Stimulated activated memory B cell treated with anti-CD40 and anti-IgM and Interleukin-4, amounts not matched to agents 10 μg/mL and 1 μg/mL and 100 μg/mL, for 72 hours (primary cell): Measurements from ENCODE around the gene LASP1.

Source experiments
- ATAC-seq: fragments of 150-1000 bp; cut with Tn5 transposase; 2 replicates; pipeline ENCODE4 v1.10.0; 2021
- H3K27ac Mint-ChIP-seq: one replicate; pipeline ENCODE4 v1.8.0; 2022; ENCODE audit warnings: mild to moderate bottlenecking, mixed read lengths
- H3K27me3 Mint-ChIP-seq: one replicate; pipeline ENCODE4 v1.8.0; 2022; ENCODE audit warnings: mixed read lengths
- H3K36me3 Mint-ChIP-seq: one replicate; pipeline ENCODE4 v1.8.0; 2022; ENCODE audit warnings: mixed read lengths
- H3K4me1 Mint-ChIP-seq: one replicate; pipeline ENCODE4 v1.8.0; 2022; ENCODE audit warnings: mixed read lengths
- H3K4me3 Mint-ChIP-seq: one replicate; pipeline ENCODE4 v1.8.0; 2022; ENCODE audit warnings: mild to moderate bottlenecking, moderate library complexity, mixed read lengths
- H3K9me3 Mint-ChIP-seq: one replicate; pipeline ENCODE4 v1.8.0; 2022; ENCODE audit warnings: mixed read lengths

Gene LASP1

DNA sequence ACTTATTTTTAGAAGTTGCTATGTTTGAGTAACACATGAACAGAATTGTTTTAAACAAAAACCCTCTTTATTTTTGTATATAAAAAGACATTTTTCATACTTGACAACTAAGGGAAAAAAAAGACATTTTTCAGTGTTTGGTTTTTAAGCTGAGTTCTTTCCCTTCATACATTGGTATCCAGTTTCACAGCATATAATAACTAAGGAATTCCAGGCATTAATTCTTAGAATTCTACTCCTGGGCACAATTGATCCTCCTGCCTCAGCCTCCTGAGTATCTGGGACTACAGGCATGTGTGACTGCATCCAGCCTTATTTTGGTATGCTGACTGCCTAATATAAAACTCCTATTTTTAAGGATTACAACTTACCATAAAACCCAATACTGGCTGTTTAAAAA is 88.9 kb downstream of the LASP1 start:
- Mint-ChIP-seq H3K4me1 (no peaks in the 10 kb centered on the region), H3K27me3 (no peaks in the 10 kb centered on the region), H3K9me3 (no peaks in the 10 kb centered on the region), H3K27ac (no peak overlapping the region), H3K36me3 (no peaks in the 10 kb centered on the region), H3K4me3 (no peak overlapping the region)
- no peak for ATAC-seq

DNA sequence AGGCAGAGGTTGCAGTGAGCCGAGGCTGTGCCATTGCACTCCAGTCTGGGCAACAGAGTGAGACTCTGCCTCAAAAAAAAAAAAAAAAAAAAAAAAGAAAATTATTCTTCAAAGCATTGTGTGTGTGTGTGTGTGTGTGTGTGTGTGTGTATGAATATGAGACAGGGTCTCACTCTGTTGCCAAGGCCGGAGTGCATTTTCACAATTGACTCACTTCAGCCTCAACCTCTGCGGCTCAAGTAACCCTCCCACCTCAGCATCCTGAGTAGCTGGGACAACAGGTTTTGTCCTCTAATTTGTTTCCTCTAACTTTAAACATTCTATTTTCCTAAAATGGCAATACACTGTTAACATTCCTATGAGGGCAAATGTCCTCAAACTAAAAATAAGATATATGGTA is 89.7 kb downstream of the LASP1 start:
- no peaks in the 10 kb centered on the region for H3K27me3 Mint-ChIP-seq

DNA sequence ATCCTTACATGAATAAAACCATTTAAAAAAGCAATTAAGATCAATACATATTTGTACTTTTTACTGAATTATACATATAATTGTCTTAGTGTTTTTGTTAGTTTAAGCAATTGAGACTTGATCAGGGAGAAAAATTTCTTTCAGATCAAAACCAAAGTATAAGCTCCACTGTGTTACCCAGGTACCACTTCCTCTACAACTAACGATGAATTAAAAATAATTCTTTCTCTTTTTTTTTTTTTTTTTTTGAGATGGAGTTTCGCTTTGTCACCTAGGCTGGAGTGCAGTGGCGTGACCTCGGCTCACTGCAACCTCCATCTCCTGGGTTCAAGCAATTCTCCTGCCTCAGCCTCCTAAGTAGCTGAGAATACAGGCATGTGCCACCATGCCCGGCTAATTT is 90.5 kb downstream of the LASP1 start:
- Mint-ChIP-seq H3K4me1 (no peaks in the 10 kb centered on the region), H3K27ac (no peak overlapping the region), H3K4me3 (no peak overlapping the region), H3K27me3 (no peaks in the 10 kb centered on the region), H3K36me3 (no peaks in the 10 kb centered on the region), H3K9me3 (no peaks in the 10 kb centered on the region)
- ATAC-seq = no peak

More for the DNA sequence above, 89.7 kb downstream of the LASP1 start:
- no peaks in the 10 kb centered on the region for H3K36me3 Mint-ChIP-seq
- no peak overlapping the region for H3K4me3 Mint-ChIP-seq
- H3K4me1 Mint-ChIP-seq = no peaks in the 10 kb centered on the region
- no peak for ATAC-seq
- no peak overlapping the region for H3K27ac Mint-ChIP-seq
- no peaks in the 10 kb centered on the region for H3K9me3 Mint-ChIP-seq

DNA sequence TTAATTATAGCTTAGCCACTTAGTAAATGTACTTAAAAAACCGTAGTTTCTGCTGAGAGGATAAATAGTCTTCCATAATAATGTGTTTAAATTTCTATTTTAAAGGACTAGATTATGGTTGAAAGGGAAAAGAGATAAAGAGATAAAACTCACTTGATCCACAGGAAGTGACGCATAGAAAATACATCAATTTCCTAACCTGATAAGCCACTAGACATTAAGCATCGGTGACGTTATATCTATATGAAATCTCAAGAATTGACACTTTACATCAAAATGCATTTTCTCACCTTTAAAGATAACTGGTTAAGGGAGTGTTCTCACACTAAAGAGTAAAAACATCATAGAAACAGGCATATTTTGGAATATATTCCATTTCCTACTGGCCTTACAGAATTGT is 91.6 kb downstream of the LASP1 start:
- Mint-ChIP-seq H3K9me3 (no peaks in the 10 kb centered on the region), H3K27ac (no peak overlapping the region), H3K27me3 (no peaks in the 10 kb centered on the region), H3K36me3 (no peaks in the 10 kb centered on the region), H3K4me1 (no peaks in the 10 kb centered on the region), H3K4me3 (no peak overlapping the region)
- no peak for ATAC-seq

DNA sequence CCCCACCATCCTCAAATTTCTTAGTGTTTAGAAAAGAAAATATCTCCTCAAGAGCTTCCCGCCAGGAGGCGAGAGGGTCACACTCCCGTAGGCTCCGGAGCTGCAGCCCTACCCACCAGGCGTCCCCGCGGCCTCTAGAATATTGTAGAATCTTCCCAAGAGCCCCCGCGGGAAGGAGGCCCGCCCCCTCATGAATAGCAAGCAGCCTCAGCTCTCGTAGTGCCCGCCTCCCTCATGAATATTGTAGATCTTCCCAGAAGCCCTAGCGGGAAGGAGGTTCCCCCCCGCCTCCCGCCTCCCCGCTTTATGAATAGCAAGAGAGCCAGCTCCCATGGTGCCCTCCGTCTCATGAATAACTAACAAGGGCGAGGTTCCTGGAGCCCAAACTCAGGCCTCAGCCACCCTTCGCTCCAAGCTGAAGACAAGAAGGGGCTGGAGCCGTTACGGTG is 97.5 kb downstream of the LASP1 start, which contains the start of gene FBXO47:
FBXO47 (minus strand) TSS at position 114 of the 449 bp plus-strand sequence. CDS start 4,378 bp downstream, outside the sequence.
- H3K4me3 Mint-ChIP-seq = peak within 1 kb of the TSS; percentile 74
- peaks cover 8% of the 10 kb centered on the region for H3K4me1 Mint-ChIP-seq
- H3K36me3 Mint-ChIP-seq = no peaks in the 10 kb centered on the region
- no peaks in the 10 kb centered on the region for H3K27me3 Mint-ChIP-seq
- peak within 1 kb of the TSS; percentile 84 for H3K27ac Mint-ChIP-seq
- H3K9me3 Mint-ChIP-seq = no peaks in the 10 kb centered on the region
- ATAC-seq = peak; percentile 96

DNA sequence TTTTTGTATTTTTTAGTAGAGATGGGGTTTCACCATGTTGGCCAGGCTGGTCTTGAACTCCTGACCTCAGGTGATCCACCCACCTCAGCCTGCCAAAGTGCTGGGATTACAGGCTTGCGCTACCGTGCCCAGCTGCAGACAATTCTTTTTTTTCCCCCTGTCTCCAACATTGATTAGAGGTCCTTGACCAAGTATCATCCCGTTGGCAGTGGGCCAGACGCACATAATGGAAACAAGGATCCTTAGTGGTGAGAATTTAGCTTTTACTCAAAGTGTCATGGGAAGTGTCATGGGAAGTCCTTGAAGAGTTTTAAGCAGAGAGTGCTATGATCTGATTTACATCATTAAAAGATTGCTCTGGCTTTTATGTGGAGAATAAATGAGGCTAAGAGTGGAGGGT is 99.4 kb downstream of the LASP1 start:
- no peaks in the 10 kb centered on the region for H3K36me3 Mint-ChIP-seq
- no peak for ATAC-seq
- H3K27ac Mint-ChIP-seq = no peak overlapping the region
- peaks cover 8% of the 10 kb centered on the region for H3K4me1 Mint-ChIP-seq
- H3K27me3 Mint-ChIP-seq = no peaks in the 10 kb centered on the region
- no peaks in the 10 kb centered on the region for H3K9me3 Mint-ChIP-seq
- no peak overlapping the region for H3K4me3 Mint-ChIP-seq

DNA sequence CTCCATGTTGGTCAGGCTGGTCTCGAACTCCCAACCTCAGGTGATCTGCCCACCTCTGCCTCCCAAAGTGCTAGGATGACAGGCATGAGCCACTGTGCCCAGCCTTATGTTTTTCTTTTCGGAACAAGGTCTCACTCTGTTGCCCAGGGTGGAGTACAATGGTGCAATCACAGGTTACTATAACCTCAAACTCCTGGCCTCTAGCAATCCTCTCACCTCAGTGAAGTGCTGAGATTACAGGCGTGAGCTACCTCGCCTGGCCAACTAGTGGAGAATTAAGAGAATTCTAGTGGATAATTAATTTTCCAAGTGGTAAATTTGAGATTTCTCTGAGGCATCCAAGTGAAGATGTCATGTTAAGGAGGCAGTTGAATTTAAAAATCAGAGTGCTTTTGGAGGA is 100.3 kb downstream of the LASP1 start:
- Mint-ChIP-seq H3K9me3 (no peaks in the 10 kb centered on the region), H3K4me1 (peaks cover 8% of the 10 kb centered on the region), H3K4me3 (no peak overlapping the region), H3K36me3 (no peaks in the 10 kb centered on the region), H3K27me3 (no peaks in the 10 kb centered on the region), H3K27ac (no peak overlapping the region)
- no peak for ATAC-seq

DNA sequence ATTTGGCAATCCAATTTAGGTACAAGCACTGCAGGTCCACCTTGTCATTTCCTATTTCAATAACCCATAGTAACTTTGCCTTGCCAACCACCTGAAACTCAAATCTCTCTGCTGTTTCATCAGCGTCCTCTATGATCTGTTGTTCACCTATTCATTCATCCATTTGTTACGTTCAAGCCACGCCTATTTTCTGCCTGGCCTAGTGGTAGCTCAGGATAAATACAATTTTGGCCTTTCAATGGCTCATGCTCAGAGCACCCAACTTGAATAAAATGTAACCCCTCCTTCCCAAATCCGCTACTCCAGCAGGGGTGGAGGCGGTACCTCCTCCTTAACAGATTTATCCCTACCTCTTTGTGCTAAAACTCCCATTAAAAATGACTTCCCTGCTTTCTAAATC is 100.9 kb downstream of the LASP1 start:
- Mint-ChIP-seq H3K27me3 (no peaks in the 10 kb centered on the region), H3K27ac (no peak overlapping the region), H3K4me1 (peaks cover 8% of the 10 kb centered on the region), H3K4me3 (no peak overlapping the region), H3K36me3 (no peaks in the 10 kb centered on the region), H3K9me3 (no peaks in the 10 kb centered on the region)
- ATAC-seq = no peak
